Thoracic aorta (tissue), 2 donors: ENCODE measurements around the gene KDM6A. TPM values are rescaled to one million over a fixed set of nuclear protein-coding genes. Genes with fewer than 3 reads are reported as not detected.
A peak's percentile ranks its signal among the peaks of the same experiment; 100 is the strongest.
"Not testable (repeated sequence)": the region's sequence is repeated elsewhere in the genome, so short reads cannot be mapped to it uniquely, and the experiment has no call there.

Experiments used
- ATAC-seq: fragments of 150-250 bp; one replicate; pipeline ENCODE4 v1.8.0; 2017; ENCODE audit warnings: low read depth; ENCODE audit not compliant: insufficient number of reproducible peaks, low FRiP score
- DNase-seq: peaks from one replicate; pipeline ENCODE4 v3.0.0-alpha.2; 2020; ENCODE audit warnings: low spot score
- H3K27ac ChIP-seq, 2 donors: fragments of 200-600 bp; sonication (generic); 1 replicate in 1 of 2; 2 replicates in 1 of 2; pipeline ENCODE4 v1.5.1; 2016; ENCODE audit warnings: mild to moderate bottlenecking in 2 of 2, moderate library complexity in 2 of 2
- H3K27me3 ChIP-seq: fragments of 200-600 bp; sonication (generic); replicated peaks from 2 replicates; pipeline ENCODE4 v1.6.0; 2016; ENCODE audit warnings: mild to moderate bottlenecking; ENCODE audit not compliant: insufficient read depth
- H3K36me3 ChIP-seq: fragments of 200-600 bp; sonication (generic); one replicate; pipeline ENCODE4 v1.5.1; 2016
- H3K4me1 ChIP-seq, 2 donors: fragments of 200-600 bp; sonication (generic); 1 replicate in 1 of 2; 2 replicates in 1 of 2; pipeline versions ENCODE4 v1.5.1 to v1.6.0; 2016; ENCODE audit warnings: low read depth in 2 of 2, mild to moderate bottlenecking in 1 of 2; ENCODE audit not compliant: control insufficient read depth in 1 of 2
- H3K4me3 ChIP-seq: fragments of 200-600 bp; sonication (generic); 2 replicates; pipeline ENCODE4 v1.5.1; 2016; ENCODE audit warnings: mild to moderate bottlenecking
- H3K9me3 ChIP-seq: fragments of 200-600 bp; sonication (generic); 2 replicates; pipeline ENCODE4 v1.5.1; 2016
- total RNA-seq, 2 donors: library from RNA; depleted of rRNA; stranded (reverse); fragments of >200 nt; gene quantifications; one replicate each; pipeline versions ENCODE4 v1.1.0 to v1.2.3, GENCODE V29; 2016
- TF ChIP-seq, protein P1 (sequence below): fragments of 200-600 bp; sonication (generic); IDR thresholded peaks from one replicate; pipeline ENCODE4 v1.5.1; 2019; ENCODE audit warnings: antibody characterized with exemption

Gene KDM6A
- total RNA-seq, 2 donors from 2014 or later, result 18.3 to 26.9 TPM

GRCh38 chrX:45063319-45064095, 190.5 kb downstream of the KDM6A start:
- peaks cover 8% of the 10 kb centered on the region for H3K36me3 ChIP-seq
- TF ChIP-seq, protein P1, sequence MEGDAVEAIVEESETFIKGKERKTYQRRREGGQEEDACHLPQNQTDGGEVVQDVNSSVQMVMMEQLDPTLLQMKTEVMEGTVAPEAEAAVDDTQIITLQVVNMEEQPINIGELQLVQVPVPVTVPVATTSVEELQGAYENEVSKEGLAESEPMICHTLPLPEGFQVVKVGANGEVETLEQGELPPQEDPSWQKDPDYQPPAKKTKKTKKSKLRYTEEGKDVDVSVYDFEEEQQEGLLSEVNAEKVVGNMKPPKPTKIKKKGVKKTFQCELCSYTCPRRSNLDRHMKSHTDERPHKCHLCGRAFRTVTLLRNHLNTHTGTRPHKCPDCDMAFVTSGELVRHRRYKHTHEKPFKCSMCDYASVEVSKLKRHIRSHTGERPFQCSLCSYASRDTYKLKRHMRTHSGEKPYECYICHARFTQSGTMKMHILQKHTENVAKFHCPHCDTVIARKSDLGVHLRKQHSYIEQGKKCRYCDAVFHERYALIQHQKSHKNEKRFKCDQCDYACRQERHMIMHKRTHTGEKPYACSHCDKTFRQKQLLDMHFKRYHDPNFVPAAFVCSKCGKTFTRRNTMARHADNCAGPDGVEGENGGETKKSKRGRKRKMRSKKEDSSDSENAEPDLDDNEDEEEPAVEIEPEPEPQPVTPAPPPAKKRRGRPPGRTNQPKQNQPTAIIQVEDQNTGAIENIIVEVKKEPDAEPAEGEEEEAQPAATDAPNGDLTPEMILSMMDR, result no peak
- H3K4me1 ChIP-seq, result no peaks in the 10 kb centered on the region
- DNase-seq (no peak), ATAC-seq (no peak)
- no peak overlapping the region for H3K27ac ChIP-seq
- H3K27me3 ChIP-seq, result no peaks in the 10 kb centered on the region
- no peak overlapping the region for H3K4me3 ChIP-seq
- H3K9me3 ChIP-seq, result no peaks in the 10 kb centered on the region

DNA sequence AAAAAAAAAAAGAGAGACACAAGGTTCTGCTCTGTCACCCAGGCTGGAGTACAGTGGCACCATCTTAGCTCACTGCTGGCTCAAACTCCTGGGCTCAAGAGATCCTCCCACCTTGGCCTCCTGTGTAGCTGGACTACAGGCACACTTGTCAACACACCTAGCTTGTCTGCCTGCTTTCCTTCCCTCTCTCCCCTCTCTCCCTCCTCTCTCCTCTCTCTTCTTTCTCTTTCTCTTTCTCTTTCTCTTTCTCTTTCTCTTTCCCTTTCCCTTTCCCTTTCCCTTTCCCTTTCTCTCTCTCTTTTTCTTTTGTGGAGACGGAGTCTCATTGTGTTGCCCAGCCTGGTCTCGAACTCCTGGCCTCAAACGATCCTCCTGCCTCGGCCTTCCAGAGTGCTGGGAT, 195.6 kb downstream of the KDM6A start:
- DNase-seq (no peak), ATAC-seq (no peak)
- no peak overlapping the region for H3K27ac ChIP-seq
- no peaks in the 10 kb centered on the region for H3K9me3 ChIP-seq
- H3K4me3 ChIP-seq, result no peak overlapping the region
- H3K4me1 ChIP-seq, result no peaks in the 10 kb centered on the region
- TF ChIP-seq, protein P1, result no peak
- H3K27me3 ChIP-seq, result no peaks in the 10 kb centered on the region
- H3K36me3 ChIP-seq, result peaks cover 2% of the 10 kb centered on the region

DNA sequence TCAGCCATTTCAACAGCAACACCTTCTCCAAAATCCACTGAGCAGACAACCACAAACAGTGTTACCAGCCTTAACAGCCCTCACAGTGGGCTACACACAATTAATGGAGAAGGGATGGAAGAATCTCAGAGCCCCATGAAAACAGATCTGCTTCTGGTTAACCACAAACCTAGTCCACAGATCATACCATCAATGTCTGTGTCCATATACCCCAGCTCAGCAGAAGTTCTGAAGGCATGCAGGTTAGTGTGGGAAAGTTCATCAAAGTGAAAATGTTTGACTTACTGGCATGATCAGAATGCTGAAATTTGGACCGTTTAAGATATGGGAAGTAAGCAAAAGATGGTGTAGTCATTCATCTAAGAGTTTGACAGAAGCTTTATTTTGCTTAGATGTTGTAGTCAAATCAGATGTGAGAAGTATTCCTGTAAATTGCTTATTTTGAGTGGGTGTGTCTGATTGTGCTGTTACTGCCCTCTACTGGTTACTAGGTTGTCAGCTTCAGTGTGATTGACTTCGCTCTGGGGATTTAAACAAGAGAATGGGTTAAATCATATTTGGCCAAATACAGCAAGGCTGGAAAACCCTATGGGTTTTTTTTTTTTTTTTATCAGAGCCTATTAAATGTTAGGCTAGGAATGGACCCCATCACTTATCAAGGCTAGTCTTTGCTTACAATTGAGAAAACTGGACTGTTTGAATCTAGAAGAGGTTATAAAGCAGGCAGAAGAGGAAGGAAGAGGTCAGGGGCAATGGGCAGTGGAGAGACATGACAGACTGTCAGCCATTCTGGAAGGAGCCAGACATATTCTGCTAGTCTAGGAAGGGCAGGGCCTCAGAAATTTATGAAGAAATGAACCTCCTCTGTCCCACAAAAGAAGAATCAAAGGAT, 197.4 kb downstream of the KDM6A start:
- H3K9me3 ChIP-seq, result no peaks in the 10 kb centered on the region
- H3K27me3 ChIP-seq, result no peaks in the 10 kb centered on the region
- no peak for DNase-seq
- H3K36me3 ChIP-seq, result no peaks in the 10 kb centered on the region
- no peak overlapping the region for H3K4me3 ChIP-seq
- no peaks in the 10 kb centered on the region for H3K4me1 ChIP-seq
- ATAC-seq, result no peak
- H3K27ac ChIP-seq, result no peak overlapping the region
- TF ChIP-seq, protein P1, result peak; percentile 42

DNA sequence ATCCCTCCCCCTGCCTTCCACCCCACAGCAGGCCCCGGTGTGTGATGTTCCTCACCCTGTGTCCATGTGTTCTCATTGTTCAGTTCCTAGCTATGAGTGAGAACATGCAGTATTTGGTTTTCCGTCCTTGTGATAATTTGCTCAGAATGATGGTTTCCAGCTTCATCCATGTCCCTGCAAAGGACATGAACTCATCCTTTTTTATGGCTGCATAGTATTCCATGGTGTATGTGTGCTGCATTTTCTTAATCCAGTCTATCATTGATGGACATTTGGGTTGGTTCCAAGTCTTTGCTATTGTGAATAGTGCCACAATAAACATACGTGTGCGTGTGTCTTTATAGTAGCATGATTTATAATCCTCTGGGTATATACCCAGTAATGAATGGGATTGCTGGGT, 200.0 kb downstream of the KDM6A start:
- not testable (repeated sequence) for H3K36me3 ChIP-seq, H3K27me3 ChIP-seq, H3K4me3 ChIP-seq, H3K27ac ChIP-seq, H3K9me3 ChIP-seq, H3K4me1 ChIP-seq, DNase-seq, ATAC-seq

DNA sequence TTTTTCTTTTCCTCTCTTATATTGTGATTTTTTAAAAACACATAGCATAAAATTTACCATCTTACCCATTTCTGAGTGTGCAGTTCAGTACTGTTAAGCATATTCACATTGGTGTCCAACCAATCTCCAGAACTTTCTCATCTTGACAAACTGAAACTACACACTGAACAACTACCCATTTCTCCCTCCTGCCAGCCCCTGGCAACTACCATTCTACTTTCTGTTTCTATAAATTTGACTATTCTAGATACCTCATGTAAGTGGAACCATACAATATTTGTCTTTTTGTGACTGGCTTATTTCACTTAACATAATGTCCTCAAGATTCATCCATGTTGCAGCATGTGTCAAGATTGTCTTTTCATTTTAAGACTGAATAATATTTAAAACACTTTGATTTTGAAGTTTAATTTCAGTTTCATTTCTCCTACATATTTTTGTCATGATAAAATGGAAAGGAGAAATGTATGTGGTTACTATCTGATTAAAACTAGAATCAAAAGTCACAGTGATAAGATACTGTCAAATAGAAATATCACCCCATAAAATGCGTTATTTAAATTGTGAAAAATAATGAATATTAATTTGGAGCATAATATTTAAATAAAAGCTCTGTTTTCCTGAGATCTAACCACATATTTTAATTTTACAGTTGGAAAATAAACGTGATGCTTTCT, 204.9 kb downstream of the KDM6A start:
- no peaks in the 10 kb centered on the region for H3K27me3 ChIP-seq
- TF ChIP-seq, protein P1, result no peak

More for the DNA sequence above, 204.9 kb downstream of the KDM6A start:
- H3K4me3 ChIP-seq, result no peak overlapping the region
- H3K4me1 ChIP-seq, result no peaks in the 10 kb centered on the region
- H3K27ac ChIP-seq, result no peak overlapping the region
- no peak for ATAC-seq
- no peaks in the 10 kb centered on the region for H3K36me3 ChIP-seq
- H3K9me3 ChIP-seq, result no peaks in the 10 kb centered on the region
- no peak for DNase-seq
